COLO668 (cell line): ENCODE measurements around the gene CFP.

ENCODE experiments used
- DNase-seq: peaks from one replicate; lab custom pipeline; 2025; ENCODE audit not compliant: unreplicated experiment; lab: John Stamatoyannopoulos, UW

The CFP gene

GRCh38 chrX:47576021-47576898 is 53.5 kb downstream of the CFP start:
- no peak for DNase-seq

DNA sequence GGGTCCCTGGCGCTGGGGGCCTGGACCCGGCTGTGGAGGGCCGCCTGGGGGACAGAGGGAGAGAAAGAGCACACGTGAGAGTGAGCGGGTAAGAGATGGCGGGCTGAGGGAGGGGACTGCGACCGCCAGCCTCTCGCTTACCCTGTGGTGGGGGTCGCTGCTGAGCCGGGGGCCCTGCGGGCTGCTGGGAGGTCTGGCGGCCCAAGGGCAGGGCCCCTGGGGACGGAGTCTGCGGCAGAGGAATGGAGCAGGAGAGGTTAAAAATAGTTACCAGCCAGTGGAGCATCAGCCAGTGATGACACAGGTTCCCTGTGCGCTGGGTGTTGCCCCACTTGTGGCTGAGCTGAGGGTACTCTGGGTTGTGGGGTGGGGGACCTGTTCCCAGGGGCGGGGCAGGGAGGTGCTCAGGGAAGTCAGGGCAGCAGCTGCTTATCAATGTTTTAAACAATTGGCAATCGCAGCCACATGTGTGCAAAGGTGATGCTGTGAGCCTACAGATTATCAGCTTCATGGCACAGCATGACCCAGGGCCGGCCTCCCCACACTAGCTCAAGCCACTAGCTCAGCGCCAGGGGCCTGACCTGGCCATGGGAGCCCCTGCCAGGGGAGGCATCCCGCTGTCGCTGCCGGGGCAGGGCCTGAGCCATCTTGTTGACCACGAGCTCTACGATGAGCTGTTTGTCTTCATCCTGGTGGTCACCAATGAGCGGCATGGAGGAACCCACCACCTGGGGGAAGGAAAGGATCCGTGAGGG is 55.0 kb downstream of the CFP start:
- DNase-seq: no peak

GRCh38 chrX:47574076-47574546 is 55.6 kb downstream of the CFP start:
- DNase-seq: no peak

- no peak for DNase-seq
These were observed 56.2 kb downstream of the CFP start for GRCh38 chrX:47573341-47574075.
